Spleen (tissue), 7 donors: ENCODE results near the gene MYO18B.

ENCODE experiments used
- CTCF ChIP-seq, 11 experiments: fragments of 200-600 bp in 7 of 11; fragments of 450-650 bp in 4 of 11; sonication (generic) in 4 of 11; IDR thresholded peaks in 8 of 11; conservative IDR thresholded peaks in 3 of 11; 1 replicate in 7 of 11; 2 replicates in 4 of 11; pipeline versions ENCODE4 v1.4.0 to v1.8.0; 2016 to 2021; ENCODE audit warnings: antibody characterized with exemption in 11 of 11, inconsistent platforms in 4 of 11, mild to moderate bottlenecking in 1 of 11
- POLR2A ChIP-seq, 3 donors: fragments of 450-650 bp; IDR thresholded peaks; one replicate each; pipeline ENCODE4 v1.5.1; 2017; ENCODE audit warnings: antibody characterized with exemption in 3 of 3, mild to moderate bottlenecking in 1 of 3
- POLR2AphosphoS5 ChIP-seq, 3 donors: sonication (generic); formaldehyde crosslinking; IDR thresholded peaks; one replicate each; pipeline ENCODE4 v1.5.1; 2017; ENCODE audit warnings: antibody characterized with exemption in 3 of 3
- donor health status: DM: no; HTN: no; CAD: no; lungs with moderate emphysema.
- donor health status: DM: no; HTN: no; CAD: no.
- donor health status: DM: no; HTN: no; CAD: no.

GRCh38 chr22:26021516-26021915, 279.5 kb downstream of the MYO18B start:
- no peak for TF ChIP-seq POLR2AphosphoS5 (IDR thresholded peaks at IDR 0.05)
- no peak for TF ChIP-seq POLR2A (IDR thresholded peaks at IDR 0.05)
- TF ChIP-seq CTCF (IDR thresholded peaks at IDR 0.05 in 8 of 11, conservative IDR thresholded peaks at IDR 0.05 in 3 of 11), result no peak
